ENCODE data around the gene ZNF107. TPM values are rescaled to one million over a fixed set of nuclear protein-coding genes. Genes with fewer than 3 reads are reported as not detected.

Gene ZNF107
- total RNA-seq (2014; rRNA removed; shearing (Covaris generic)) (51.0 and 55.3 TPM in 2 replicates), polyA plus RNA-seq (2016; fragmentation: Nextera tagmentation; extraction: Ambion mirVana) (12.5 and 14.8 TPM in 2 replicates)
- long read RNA-seq, full-length matches to known transcripts: 1 of 7 reads
- long read RNA-seq, partial matches to known transcripts: 1 of 7 reads
- long read RNA-seq, other reads (novel, unspliced or antisense): 5 of 7 reads

- H3K4me2 ChIP-seq: peak within 1 kb of the TSS; percentile 77
- H3K9me3 Mint-ChIP-seq: peaks cover 20% of the 10 kb centered on the region
Observed at GRCh38 chr7:64665980-64666662, at the start of gene ZNF107. ZNF107 (plus strand) TSS chr7:64666133; CDS start chr7:64666283, 150 bp downstream.

GRCh38 chr7:64618785-64619456 is 47.0 kb upstream of the ZNF107 start:
- no peaks in the 10 kb centered on the region for H3K79me2 ChIP-seq (replicated peaks; ENCODE audit: insufficient read depth)
- Mint-ChIP-seq H3K4me1 (peaks cover 4% of the 10 kb centered on the region; the same call in 1 of the 3 replicates), H3K4me3 (no peak overlapping the region), H3K9me3 (peaks cover 93% of the 10 kb centered on the region), H3K27me3 (ENCODE audit: insufficient read depth, low read depth, poor library complexity) (peaks cover 8% of the 10 kb centered on the region), H3K27ac (no peak overlapping the region), H3K36me3 (ENCODE audit: low read depth) (peaks cover 32% of the 10 kb centered on the region)
- ATAC-seq: peak; percentile 75
- H3K4me2 ChIP-seq: no peak overlapping the region
- H3K36me3 ChIP-seq (ENCODE audit: insufficient read depth): no peaks in the 10 kb centered on the region; the same call in 1 of the 2 replicates
- H3K4me3 ChIP-seq: no peak overlapping the region
- no peaks in the 10 kb centered on the region for H3K27me3 ChIP-seq (ENCODE audit: insufficient read depth)
- H3K4me1 ChIP-seq (ENCODE audit: insufficient read depth): no peaks in the 10 kb centered on the region
- H3F3A ChIP-seq (replicated peaks; ENCODE audit: low read depth): no peaks in the 10 kb centered on the region
- no peaks in the 10 kb centered on the region for H4K20me1 ChIP-seq (replicated peaks; ENCODE audit: insufficient read depth)
- peak; percentile 80 for DNase-seq (ENCODE audit: low spot score)
- H2AFZ ChIP-seq: no peak overlapping the region
- no peaks in the 10 kb centered on the region for H3K9me2 ChIP-seq (ENCODE audit: insufficient read depth)
- no peak for TF ChIP-seq EZH2 (IDR thresholded peaks at IDR 0.05; ENCODE audit: low read depth, unreplicated experiment)
- TF ChIP-seq CTCF (conservative IDR thresholded peaks at IDR 0.05; ENCODE audit: low read depth in 2 of 2): peak; percentile 67 to 69
- H3K27ac ChIP-seq (ENCODE audit: low read depth): no peak overlapping the region

More at GRCh38 chr7:64665980-64666662, at the start of gene ZNF107:
- H4K20me1 ChIP-seq (replicated peaks; ENCODE audit: insufficient read depth): 0 out of 2 replicates have a peak, but pooled peaks cover 5% of the 10 kb centered on the region
- H3K36me3 Mint-ChIP-seq (ENCODE audit: low read depth): peaks cover 15% of the 10 kb centered on the region
- peak within 1 kb of the TSS; percentile 97 for H3K4me3 Mint-ChIP-seq
- H3K4me1 ChIP-seq (ENCODE audit: insufficient read depth): peaks cover 24% of the 10 kb centered on the region
- peak within 1 kb of the TSS; percentile 99 for H3K27ac Mint-ChIP-seq
- ATAC-seq: peak; percentile 99
- peak; percentile 94 for DNase-seq (ENCODE audit: low spot score)
- peak within 1 kb of the TSS; percentile 89 for H3K27ac ChIP-seq (ENCODE audit: low read depth)
- peaks cover 2% of the 10 kb centered on the region; the same call in 1 of the 2 replicates for H3K9me2 ChIP-seq (ENCODE audit: insufficient read depth)
- peaks cover 49% of the 10 kb centered on the region for H3K79me2 ChIP-seq (replicated peaks; ENCODE audit: insufficient read depth)
- peaks cover 15% of the 10 kb centered on the region for H3K27me3 Mint-ChIP-seq (ENCODE audit: insufficient read depth, low read depth, poor library complexity)
- peak within 1 kb of the TSS; percentile 89 for H3K4me3 ChIP-seq
- H3F3A ChIP-seq (replicated peaks; ENCODE audit: low read depth): no peaks in the 10 kb centered on the region
- peak within 1 kb of the TSS; percentile 78 for H2AFZ ChIP-seq
- TF ChIP-seq POLR2AphosphoS5 (IDR thresholded peaks at IDR 0.05; ENCODE audit: low read depth) (peak; percentile 90), ZNF114 (CRISPR knock-in tag; IDR thresholded peaks at IDR 0.05) (no peak)
- H3K36me3 ChIP-seq (ENCODE audit: insufficient read depth): no peaks in the 10 kb centered on the region; the same call in 1 of the 2 replicates
- peaks cover 19% of the 10 kb centered on the region; the same call in 2 of the 3 replicates for H3K4me1 Mint-ChIP-seq
- H3K27me3 ChIP-seq (ENCODE audit: insufficient read depth): no peaks in the 10 kb centered on the region

- peak; percentile 9 for DNase-seq (ENCODE audit: low spot score)
- no peak overlapping the region for H3K4me3 ChIP-seq
- no peaks in the 10 kb centered on the region for H3K4me1 ChIP-seq (ENCODE audit: insufficient read depth)
- peaks cover 28% of the 10 kb centered on the region for H3K36me3 Mint-ChIP-seq (ENCODE audit: low read depth)
- H3K36me3 ChIP-seq (ENCODE audit: insufficient read depth): no peaks in the 10 kb centered on the region; the same call in 1 of the 2 replicates
- H3F3A ChIP-seq (replicated peaks; ENCODE audit: low read depth): no peaks in the 10 kb centered on the region
- no peak for TF ChIP-seq JUNB (IDR thresholded peaks at IDR 0.05; ENCODE audit: unreplicated experiment)
- TF ChIP-seq EZH2phosphoT487 (IDR thresholded peaks at IDR 0.05; ENCODE audit: unreplicated experiment): no peak
- no peaks in the 10 kb centered on the region for H3K27me3 ChIP-seq (ENCODE audit: insufficient read depth)
- H3K9me2 ChIP-seq (ENCODE audit: insufficient read depth): no peaks in the 10 kb centered on the region
- H4K20me1 ChIP-seq (replicated peaks; ENCODE audit: insufficient read depth): no peaks in the 10 kb centered on the region
- H3K4me3 Mint-ChIP-seq: no peak overlapping the region
- no peak overlapping the region for H3K4me2 ChIP-seq
- peaks cover 4% of the 10 kb centered on the region; the same call in 1 of the 3 replicates for H3K4me1 Mint-ChIP-seq
- no peaks in the 10 kb centered on the region for H3K79me2 ChIP-seq (replicated peaks; ENCODE audit: insufficient read depth)
- H3K27me3 Mint-ChIP-seq (ENCODE audit: insufficient read depth, low read depth, poor library complexity): peaks cover 8% of the 10 kb centered on the region
- H3K9me3 Mint-ChIP-seq: peaks cover 92% of the 10 kb centered on the region
- no peak overlapping the region for H3K27ac ChIP-seq (ENCODE audit: low read depth)
- H3K27ac Mint-ChIP-seq: no peak overlapping the region
- no peak overlapping the region for H2AFZ ChIP-seq
- no peak for ATAC-seq
Observed at GRCh38 chr7:64619705-64620104, 46.2 kb upstream of the ZNF107 start.
